DMS114 treated with DMSO at 0.1 percent for 48 hours (cell line): ENCODE measurements around the gene DEGS2.

Experiments used
- DNase-seq: peaks from one replicate; lab custom pipeline; 2025; ENCODE audit not compliant: unreplicated experiment; lab: John Stamatoyannopoulos, UW

DEGS2 gene

DNA sequence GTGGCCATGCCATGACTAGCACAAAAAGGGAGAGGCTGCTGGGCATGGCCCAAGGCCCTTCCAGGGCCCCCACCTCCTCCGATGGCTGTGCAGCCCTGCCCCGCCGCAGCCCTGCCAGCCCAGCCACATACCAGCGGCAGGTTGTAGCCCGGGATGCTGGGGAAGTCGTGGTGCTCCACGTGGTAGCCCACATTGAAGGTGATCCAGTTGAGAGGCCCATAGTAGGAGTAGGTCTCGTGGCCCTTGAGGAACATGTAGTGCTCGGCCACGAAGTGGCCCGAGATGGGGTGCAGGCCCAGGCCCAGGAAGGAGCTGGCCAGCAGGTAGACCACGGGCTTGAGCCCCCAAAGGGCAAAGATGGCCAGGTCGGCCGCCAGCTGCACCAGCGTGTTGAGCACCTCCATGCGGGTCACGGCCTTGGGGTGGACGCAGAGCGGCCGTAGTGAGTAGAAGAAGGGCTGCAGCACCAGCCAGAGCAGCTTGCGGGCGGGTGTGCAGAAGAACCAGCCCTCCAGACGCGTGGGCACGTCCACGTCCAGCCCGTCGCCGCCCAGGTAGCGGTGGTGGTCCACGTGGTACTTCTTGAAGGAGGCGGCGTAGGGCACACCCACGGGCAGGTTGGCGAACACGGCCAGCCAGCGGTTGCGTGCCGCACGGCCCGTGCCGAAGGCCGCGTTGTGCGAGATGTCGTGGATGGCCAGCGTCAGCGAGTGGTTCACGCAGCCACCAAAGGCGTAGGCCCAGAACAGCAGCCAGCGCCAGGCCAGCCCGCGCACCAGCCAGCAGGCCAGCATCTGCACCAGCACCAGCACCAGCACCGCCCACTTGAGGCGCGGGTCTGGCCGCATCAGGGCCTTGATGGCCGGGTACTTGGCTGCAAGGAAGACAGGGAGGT is 10.4 kb downstream of the DEGS2 start:
- no peak for DNase-seq

DNA sequence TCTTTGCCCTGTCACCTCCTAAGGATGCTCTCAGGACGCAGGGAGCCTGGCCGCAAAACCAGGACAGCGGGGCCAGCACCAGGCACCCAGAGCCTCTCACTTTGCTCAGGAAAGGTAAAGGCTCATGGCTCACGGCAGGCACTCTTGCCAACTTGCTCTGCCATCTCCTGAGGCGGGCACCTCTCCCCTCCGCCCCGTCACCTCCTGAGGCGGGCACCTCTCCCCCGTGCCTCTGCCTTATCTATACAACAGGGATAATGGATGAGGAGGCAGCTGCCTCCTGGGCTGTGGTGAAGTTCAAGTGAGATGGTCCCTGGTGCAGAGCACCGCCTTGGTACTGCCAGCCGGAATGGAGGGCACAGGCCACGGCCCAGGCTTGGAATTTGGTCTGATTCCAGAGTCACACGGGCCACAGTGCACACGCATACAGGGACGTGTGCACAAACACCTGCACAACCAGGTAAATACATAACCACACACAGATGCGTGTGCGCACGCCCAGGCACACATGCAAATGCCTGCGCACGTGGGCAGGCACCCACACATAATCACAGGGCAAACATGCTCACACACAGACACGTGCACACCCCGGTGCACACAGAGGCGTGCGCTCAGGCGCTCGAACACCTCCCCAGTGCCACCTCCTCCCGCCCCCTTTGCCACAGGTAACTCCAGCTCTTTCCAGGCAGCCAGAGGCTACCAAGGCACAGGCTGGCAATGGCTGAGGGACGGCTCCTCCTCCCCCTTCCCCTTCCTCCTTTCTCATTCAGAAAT is 11.6 kb downstream of the DEGS2 start:
- no peak for DNase-seq

DNA sequence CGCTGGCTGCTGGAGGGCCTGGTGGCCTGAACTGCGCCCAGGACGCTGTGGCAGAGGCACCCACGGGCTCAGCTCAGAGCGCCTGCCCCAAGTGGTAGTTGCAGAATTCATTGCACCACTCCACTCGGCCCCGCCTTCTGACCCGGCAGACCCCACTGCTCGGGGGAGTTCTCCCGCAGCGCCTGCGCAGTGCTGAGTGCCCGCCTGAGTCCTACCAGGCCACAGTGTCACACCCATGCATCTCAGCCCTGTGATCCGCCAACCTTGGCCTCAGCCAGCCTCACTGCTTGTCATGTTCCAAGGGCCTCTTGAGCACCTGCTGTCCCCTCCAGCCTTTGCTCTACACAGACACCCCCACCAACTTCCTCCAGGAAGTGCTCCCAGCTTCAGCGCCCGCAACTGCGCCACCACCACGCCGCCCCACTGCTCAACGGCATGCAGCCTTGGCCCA is 12.2 kb downstream of the DEGS2 start:
- DNase-seq = no peak

DNA sequence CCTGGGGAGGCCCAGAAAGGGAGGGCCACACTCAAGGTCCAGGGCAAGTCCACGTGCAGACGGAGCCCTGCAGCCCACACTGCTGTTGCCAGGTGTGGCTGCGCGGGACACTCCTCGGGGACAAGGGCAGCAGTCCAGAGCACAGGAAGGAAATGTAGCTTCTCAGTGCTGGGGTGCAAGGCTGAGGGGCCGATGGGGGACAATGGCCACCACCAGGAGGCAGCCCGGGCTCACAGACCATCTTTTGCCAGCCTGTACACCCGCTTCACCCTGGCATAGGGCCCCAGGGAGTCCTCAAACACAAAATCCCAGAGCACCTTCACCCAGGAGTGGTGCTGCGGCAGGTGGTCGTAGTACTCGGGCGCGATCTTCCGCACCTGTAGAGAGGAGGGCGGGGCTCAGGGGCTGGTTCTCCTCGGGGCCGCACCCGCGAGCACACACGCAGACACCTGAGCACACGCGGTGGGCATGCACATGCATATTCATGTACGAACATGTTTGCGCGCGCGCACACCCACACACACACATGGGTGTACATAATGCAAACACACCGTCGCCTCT is 12.8 kb downstream of the DEGS2 start:
- no peak for DNase-seq

DNA sequence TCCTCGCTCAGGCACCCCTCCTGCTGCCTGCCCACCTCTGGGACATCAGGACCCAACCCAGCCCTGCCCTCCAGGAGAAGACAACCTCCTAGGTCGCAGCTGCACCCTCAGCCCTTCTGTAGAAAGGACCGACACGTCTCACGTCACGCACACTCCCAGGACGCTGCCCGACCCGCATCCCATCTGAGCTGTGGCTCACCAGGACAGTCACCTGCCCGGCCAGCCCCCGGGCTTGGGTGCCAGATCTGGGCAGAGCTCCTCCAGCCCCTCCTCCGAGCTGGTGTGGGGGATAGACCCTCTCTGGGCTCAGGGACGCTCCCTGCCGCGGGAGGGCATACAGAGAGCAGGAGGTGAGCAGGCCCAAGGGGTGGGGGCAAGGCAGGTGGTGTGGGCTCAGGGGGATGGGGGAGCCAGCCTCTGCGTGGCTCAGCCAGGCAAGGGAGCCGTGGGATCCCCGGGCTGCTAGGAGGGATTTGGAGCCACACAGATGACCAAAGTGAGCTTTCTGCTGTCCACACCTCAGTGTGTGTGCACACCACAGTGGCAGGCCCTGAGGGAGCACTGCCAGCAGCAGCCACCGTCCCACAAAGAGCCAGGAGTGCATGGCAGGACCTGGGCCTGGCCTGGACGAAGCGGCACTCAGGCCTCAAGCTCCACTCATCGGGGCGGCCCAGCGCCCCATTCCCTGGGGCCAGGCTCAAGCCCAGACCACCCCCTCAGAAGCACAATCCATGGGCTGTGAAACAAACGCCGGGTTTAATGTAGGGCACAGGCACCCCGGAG is 13.6 kb downstream of the DEGS2 start:
- DNase-seq = no peak

DNA sequence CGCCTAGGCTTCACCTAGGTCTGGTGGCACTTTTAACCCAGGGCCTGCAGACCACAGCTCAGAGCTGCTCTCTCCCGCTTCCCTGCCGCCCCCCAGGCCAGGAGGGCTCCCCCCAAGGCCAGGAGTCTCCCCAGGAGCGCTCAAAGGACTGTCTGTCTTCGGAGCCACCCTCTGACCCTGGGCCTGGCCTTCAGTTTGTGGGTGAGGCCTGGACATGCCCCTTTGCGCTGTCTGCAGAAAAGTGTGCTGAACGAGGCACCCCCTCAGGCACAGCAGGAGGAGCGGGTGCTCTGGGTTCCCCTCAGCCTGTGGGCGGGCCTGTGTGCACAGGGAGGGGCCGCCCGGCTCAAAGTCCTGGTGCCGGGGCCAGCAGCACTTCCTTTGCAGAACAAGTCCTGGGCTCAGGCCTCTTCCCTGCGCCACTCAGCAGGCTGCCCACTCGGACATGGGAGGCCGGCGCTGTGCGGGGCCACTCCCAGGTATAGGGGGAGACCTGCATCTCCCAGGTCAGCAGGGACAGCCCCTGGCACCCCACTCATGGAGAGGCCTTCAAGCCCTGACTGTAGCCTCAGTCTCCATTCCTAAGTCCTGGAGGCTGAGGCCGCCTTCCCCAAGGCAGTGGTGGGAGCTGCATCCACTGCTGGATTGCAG is 14.3 kb downstream of the DEGS2 start:
- no peak for DNase-seq

DNA sequence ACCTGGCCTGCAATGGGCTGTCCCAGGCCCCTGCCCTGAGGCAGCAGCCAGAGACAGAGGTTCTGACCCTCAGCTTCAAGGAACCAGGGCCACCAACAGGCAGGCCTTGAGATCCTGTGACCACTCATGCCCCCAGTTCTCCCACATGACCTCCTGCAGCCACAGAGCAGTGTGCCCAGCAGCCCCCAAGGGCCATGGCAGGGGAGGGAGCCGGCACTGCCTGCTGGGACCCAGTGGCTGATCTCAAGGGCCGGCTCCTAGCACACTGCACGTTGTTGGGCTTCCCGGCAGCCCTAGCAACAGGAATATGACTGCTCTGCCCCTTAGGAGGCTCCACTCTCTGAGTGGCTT is 14.8 kb downstream of the DEGS2 start:
- DNase-seq = no peak

DNA sequence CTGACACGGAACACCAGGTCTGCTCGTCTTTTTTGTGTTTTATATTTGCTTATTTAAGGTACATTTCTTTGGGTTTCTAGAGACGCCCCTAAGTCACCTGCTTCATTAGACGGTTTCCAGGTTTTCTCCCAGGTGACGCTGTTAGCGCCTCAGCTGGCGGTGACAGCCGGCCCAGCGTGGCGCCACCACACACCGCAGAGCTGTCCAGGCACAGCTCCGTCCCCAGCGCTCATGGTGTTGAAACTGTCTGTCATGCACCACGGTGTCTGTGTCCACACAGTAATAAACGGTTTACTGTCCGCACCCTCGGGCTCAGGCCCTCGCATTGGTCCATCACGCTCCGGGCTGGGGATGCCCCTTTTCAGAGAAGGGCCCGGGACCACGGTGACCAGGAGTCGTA is 15.5 kb downstream of the DEGS2 start:
- DNase-seq = no peak

DNA sequence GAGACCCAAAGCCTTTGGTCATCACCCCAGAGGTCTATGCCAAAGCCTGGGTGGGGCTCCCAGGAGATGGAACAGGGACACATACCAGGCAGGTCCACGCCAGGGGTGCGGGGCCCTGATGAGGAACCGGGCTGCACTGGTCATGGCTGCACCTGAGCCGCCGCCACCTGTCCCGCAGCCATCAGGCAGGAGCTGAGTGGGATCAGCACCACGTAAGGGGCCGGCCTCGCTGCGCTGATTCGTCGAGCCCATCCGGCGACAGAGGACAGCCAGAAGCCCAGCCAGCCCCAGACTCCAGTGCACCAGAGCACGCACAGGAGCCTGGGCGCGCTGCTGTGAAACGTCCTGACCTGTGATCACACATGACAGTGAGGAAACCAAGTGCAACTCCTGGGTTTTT is 15.9 kb downstream of the DEGS2 start:
- DNase-seq = no peak

DNA sequence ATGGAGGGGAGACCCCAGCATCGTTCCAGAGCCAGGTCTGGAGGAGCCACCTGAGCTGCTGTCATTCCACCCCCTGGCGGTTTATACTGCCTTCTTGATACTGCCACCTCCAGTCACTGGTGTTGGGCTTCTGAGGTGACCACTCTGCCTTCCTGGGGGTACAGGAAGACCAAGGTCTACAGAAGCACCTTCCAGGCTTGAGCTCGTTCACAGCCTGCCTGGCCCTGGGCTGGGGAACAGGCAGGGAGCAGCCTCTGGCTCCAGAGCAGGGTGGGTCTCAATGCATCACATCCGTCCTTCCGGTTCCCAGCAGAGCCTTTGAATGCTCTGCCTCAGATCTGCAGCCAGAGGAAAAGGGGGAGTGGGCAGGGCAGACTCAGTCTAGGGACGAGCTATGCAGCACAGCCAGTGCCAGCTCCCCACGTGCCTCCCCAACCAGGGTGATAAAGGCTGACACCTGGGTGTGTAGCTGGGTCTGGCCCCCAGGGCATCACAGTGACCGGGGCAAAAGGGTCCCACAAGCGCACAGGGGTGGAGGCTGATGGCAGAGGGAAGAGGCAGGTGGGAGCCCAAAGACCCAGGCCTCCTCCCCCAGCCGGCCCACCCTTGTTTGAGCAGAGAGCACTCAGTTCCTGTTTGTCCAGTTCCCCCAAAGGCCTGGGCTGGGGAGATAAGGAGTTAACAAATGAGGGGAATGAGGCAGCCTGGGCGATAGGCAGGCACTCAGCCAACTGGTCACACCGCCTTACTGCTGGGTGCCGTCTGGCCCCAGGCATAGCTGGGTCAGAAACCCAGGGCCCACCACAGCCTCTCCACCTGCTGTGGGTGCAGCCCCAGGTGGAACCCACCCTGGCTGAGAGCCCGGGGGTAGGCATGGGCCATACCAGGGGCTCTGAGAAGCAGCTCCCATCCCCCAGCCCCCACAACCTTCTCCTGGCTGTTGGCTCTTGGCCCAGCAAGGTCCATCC is 17.1 kb downstream of the DEGS2 start:
- no peak for DNase-seq

DNA sequence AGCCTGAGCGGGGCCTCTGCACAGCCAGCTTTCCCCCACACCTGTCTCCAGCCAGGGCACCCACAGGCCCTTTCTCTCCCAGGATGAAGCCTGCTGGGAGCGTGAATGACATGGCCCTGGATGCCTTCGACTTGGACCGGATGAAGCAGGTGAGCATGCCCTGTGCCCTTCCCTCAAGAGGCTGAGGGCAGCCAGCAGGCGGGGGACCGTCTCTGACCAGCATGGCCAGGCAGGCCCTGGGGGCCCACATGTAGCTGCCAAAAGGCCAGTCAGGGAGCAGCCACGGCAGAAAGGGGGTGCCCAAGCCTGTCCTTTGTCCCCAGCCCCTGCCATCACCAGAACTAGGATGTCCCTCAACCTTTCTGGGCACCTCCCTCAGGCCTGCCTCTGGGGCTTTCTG is 18.3 kb downstream of the DEGS2 start:
- no peak for DNase-seq

DNA sequence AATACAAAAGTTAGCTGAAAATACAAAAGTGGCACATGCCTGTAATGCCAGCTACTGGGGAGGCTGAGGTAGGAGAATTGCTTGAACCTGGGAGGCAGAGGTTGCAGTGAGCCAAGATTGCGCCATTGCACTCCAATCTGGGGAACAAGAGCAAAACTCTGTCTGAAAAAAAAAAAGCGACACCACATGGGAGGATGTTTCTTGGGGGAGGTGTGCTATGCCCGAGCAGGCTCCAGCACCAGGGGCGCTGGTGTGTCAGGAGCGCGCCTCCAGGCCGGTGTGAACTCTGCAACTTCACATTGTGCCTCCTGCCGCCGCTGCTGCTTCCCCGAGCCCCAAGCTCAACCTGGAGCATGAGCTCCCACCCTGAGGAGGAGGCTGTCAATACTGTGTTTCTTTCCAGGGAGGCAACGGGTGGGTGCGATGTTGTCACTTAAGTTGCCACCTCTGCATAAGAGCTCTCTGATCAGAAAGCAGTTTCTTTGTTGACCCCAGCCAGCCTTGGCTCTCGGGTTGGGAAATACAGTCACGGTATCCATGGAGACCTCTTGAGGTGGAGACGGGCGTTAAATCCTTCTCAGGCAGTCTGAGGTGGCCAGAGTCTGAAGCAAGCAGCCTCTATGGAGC is 18.9 kb downstream of the DEGS2 start:
- no peak for DNase-seq

DNA sequence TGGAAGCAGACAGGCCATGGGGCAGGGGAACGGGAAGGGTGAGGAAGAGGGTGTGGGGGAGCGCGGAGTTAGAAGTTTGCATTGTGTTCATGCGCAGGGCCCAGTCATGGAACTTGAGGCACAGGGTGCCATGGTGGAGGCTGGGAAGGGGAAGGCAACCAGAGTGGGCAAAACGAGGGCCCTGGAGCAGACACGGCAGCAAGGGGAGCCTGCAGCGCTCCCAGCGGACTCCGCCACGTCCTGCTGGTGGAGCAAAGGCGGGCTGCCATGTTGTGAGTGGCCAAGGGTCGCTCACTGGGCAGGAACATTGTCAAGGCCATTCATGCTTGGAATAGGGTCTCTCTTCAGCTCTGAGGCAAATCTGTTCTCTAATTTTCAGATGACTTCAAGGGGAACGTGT is 20.5 kb downstream of the DEGS2 start:
- DNase-seq = no peak

DNA sequence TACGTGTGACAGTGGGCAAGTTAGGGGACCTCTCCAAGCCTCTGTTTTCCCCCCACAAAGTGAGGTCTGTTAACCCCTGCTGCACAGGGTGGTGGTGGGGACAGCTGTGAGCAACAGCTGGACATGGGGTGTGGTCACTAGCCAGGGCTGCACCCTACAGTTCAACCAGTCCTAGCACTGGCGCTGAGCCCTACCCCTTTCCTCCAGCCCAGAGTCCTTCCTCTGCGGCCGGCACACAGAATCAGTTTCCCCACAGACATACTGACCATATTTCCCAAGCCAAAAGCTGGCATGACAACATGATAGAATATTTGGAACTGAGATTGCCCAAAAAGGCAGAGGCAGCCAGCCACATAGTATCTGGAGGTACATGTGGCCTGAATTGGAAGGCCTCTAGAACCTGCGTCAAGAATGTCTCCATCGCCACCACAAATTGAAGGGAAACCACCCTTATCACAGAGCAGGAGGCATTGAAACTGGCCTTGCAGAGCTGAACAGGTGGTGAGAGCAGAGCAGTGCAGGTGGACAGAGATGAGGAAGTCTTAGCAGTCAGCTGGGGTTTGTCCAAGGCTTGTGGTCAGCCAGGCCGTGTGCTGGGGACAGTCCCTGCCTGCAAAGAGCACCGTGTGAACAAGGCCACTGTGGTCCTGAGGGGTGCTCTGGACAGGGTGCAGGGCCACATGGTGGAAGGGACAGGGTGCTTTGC is 21.2 kb downstream of the DEGS2 start:
- DNase-seq = no peak

DNA sequence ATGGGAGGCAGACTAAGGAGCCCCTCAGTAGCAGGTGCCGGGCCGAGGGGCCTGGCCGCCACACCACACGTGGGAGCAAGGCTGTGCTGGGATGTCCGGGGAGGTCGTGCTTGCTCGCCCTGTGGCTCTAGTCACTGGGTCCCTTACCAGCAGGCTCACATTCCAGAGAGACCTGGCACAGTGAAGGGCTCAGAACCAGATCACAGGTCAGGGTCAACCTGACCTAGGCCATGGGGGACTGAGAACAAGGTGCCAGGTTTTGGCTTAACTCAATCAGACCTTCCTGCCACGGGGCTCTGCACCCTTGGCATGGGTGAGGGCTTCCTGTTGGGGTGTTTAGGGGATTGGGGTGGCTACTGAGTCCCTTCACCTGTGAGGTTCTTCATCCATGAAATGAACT is 22.3 kb downstream of the DEGS2 start:
- no peak for DNase-seq

DNA sequence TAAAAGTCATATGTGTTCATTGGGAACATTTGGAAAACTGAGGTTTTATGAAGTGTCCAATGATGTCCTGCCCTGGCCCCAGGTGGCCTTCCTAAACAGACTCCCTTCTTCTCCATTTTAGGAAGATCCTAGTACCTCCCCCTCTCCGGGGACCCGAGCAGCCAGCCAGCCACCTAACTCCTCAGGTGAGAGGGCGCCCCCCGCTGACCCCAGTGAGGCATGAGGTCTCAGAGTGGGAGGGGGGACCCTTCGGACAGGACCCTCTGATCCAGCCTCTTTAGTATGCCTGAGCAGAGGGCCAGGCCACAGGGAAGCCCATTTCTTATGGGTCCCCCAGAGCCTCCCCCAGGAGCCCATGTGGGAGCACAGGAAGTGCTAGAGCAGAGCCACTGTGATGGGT is 23.7 kb downstream of the DEGS2 start:
- DNase-seq = no peak

DNA sequence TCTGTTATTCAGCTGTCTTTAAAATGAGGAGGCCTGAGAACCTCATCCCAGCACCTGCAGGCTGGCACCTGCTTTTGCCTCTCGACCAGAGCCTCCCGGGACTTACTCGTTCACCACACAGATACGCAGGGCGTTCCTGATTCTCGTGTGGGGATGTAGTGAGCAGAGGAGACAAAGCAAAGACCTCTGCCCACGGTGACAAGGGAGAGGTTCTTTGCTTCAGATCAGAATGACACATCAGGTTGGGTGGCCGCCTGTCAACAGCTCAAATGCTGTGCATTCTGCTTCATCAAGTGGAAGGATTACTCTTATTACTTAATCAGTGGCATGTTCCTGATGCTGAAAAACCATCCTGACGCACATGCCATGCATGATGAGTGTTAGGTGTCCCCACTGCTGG is 24.4 kb downstream of the DEGS2 start:
- no peak for DNase-seq

DNA sequence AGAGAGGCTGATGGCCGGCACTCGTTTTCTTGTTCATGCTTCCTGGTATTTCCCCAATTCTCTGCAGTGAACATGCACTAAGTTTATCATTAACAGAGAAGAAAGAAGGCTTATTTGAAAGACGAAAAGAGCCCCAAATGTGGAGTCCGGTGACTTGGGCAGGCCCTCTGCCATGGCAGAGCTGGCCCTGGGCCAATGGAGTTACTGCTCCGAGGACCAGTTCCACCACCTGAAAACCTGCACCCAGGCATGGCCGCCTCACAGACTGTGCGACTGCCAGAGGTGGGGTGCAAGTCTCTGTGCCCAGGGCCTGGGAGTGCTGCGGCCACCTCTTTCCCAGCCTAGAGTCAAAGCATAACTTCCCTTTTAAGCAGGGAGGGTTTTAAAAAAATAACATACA is 24.9 kb downstream of the DEGS2 start:
- no peak for DNase-seq
